Mucosa of rectum (tissue), 2 donors: ENCODE measurements around the gene DUSP2.

ENCODE experiments used
- H3K27ac ChIP-seq, 2 donors: one replicate each; pipeline ENCODE4 v1.7.0; 2013; ENCODE audit warnings: inconsistent platforms in 2 of 2, low read depth in 2 of 2, low read length in 2 of 2
- H3K27me3 ChIP-seq, 2 donors: one replicate each; pipeline ENCODE4 v1.7.0; 2013; ENCODE audit warnings: low read length in 2 of 2; ENCODE audit not compliant: control insufficient read depth in 2 of 2, insufficient read depth in 2 of 2
- H3K36me3 ChIP-seq, 2 donors: one replicate each; pipeline ENCODE4 v1.7.0; 2013; ENCODE audit warnings: low read length in 2 of 2; ENCODE audit not compliant: control insufficient read depth in 2 of 2, insufficient read depth in 2 of 2
- H3K4me1 ChIP-seq, 2 donors: one replicate each; pipeline ENCODE4 v1.7.0; 2013; ENCODE audit warnings: low read length in 2 of 2, mild to moderate bottlenecking in 1 of 2; ENCODE audit not compliant: control insufficient read depth in 2 of 2, insufficient read depth in 2 of 2
- H3K4me3 ChIP-seq, 2 donors: one replicate each; pipeline ENCODE4 v1.7.0; 2013; ENCODE audit warnings: low read length in 2 of 2
- H3K9ac ChIP-seq, 2 donors: one replicate each; pipeline ENCODE4 v1.7.0; 2013; ENCODE audit warnings: low read length in 2 of 2, low read depth in 1 of 2, mild to moderate bottlenecking in 1 of 2
- H3K9me3 ChIP-seq, 2 donors: one replicate each; pipeline ENCODE4 v1.7.0; 2013; ENCODE audit warnings: low read length in 2 of 2; ENCODE audit not compliant: control insufficient read depth in 2 of 2
- donor health status: healthy.
- donor health status: Normal muscosa, but diverticular disease.

DUSP2 gene

DNA sequence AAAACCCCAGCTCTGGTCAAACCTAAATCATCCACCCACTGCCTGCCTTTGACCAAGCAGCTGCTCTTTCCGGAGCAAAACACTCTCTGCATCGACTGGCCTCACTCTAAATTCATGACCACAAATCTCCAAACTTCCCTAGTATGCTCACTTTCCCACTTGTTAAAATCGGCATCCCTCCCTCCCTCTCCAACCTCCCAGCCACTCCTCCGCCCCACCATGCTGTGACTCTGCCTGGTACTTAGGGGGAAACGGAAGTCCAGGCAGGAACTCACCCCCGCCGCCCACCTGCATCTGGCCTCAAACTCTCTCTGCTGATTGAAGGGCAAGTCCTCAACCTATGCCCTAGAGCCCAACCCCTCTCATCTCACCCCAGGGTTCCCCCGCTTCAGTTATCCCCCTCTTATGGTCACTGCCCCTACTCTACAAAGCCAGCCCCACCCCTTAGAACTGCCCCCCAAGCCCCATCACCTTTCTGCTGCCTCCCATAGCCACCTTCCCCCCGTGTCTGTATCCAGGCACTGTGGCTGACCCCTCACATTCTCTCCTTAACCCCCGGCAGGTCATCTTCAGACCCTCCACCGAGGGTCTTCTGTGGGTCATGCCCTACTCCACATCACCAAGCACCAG lies 25.0 kb downstream of the DUSP2 start:
- Histone ChIP-seq H3K9me3 (no peaks in the 10 kb centered on the region), H3K27ac (no peak overlapping the region), H3K4me3 (no peak overlapping the region), H3K9ac (no peak overlapping the region), H3K4me1 (peaks cover 3 to 5% of the 10 kb centered on the region in 2 donors), H3K36me3 (no peaks in the 10 kb centered on the region), H3K27me3 (peaks cover 17 to 22% of the 10 kb centered on the region in 2 donors)

DNA sequence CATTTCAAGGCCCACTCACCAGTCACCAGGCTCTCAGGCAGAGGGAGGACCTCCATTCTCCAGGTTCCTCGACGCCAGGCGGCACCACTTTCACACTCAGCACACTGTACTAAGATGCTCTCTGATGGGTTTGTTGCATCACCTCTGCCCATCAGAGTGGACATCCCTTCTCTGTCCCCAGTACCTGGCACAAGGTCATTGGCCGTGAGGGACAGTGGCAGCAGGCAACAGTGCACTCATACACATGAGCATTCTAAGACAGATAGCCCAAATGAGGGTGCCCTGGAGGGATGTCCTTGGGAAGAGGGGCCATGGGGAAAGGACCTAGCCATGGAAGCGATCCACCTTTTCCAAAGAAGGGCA lies 25.9 kb downstream of the DUSP2 start:
- H3K36me3 ChIP-seq = no peaks in the 10 kb centered on the region
- peaks cover 3 to 5% of the 10 kb centered on the region in 2 donors for H3K4me1 ChIP-seq
- no peak overlapping the region for H3K9ac ChIP-seq
- no peak overlapping the region for H3K27ac ChIP-seq
- no peak overlapping the region for H3K4me3 ChIP-seq
- H3K9me3 ChIP-seq = no peaks in the 10 kb centered on the region
- H3K27me3 ChIP-seq = peaks cover 13 to 22% of the 10 kb centered on the region in 2 donors

DNA sequence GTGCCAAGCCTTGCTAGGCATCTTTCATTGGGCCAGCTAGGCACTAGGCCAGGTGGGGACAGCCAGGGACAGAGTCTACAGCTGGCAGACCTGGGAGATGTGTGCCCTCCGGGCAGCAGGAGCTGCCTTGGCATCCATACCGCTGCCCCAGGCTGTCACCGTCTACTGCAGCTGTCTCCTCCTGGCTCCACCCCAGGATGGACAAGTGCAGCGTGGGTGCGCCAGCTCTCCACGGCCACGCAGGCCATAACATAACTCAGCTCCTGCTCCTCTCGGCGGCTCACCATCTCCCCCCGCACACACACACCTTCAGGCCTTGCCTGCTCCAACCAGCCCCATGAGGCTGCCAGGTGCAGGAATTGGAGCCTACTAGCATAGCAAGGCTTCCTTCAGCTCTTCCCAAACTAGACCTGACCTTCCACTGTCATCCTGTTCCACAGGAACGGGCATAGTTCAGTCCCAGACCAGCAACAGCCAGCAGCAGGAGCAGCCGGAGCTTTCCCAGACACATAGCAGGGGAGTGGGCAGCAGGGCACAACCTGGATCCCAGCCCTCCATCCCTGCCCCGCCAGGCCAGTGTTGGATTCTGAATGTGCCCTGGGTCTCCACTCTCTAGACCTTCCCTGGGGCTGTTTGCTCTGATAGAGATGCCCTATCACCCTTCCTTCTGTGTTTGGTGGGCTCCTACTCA lies 26.4 kb downstream of the DUSP2 start:
- no peaks in the 10 kb centered on the region for H3K36me3 ChIP-seq
- H3K9me3 ChIP-seq = no peaks in the 10 kb centered on the region
- peaks cover 13 to 22% of the 10 kb centered on the region in 2 donors for H3K27me3 ChIP-seq
- no peak overlapping the region for H3K4me3 ChIP-seq
- no peak overlapping the region for H3K27ac ChIP-seq
- peaks cover 3 to 5% of the 10 kb centered on the region in 2 donors for H3K4me1 ChIP-seq
- no peak overlapping the region for H3K9ac ChIP-seq

DNA sequence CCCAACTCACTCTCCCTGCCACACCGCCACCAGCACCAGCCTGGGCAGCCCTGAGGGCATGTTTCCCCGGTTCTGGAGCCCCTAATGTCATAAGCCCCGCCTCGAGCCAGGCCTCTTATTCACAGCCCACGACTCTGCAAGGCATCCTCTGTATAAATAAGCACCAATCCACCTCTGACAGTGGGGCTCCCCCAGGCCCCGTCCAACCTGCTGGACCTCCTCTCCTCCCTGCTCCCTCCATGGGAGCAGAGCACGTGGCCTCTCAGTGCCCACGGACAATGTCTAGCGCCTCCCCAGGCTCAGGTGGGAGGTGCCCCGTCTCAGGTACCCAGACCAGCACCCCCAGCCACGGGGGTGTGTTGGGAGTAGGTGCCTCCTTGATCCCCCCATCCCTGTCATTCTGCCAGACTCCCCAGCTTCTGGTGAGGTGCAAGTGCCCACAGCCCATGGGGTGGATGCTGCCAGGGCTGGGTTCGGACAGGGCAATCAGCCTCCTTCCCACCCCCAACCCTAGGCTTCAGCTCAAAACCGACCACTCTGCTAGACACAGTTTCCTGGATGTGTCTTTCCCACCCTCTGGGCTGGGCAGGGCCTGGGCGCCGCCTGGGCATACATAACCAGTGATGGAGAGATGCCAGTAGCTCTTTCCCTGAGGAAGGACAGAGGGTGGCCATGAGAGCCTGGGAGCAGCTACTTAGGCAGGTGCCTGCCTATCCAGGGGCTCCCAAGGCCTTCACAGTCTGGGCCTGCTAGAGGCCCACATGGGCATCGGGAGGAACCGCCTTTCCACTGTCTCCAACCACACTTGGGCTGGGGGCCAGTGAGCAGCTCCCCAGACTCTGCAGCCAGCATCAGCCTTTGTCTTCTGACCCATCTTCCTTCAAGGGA lies 27.3 kb downstream of the DUSP2 start:
- no peak overlapping the region for H3K9ac ChIP-seq
- peaks cover 13 to 22% of the 10 kb centered on the region in 2 donors for H3K27me3 ChIP-seq
- H3K27ac ChIP-seq = no peak overlapping the region
- H3K4me1 ChIP-seq = peaks cover 3 to 5% of the 10 kb centered on the region in 2 donors
- no peak overlapping the region for H3K4me3 ChIP-seq
- no peaks in the 10 kb centered on the region for H3K9me3 ChIP-seq
- H3K36me3 ChIP-seq = no peaks in the 10 kb centered on the region

DNA sequence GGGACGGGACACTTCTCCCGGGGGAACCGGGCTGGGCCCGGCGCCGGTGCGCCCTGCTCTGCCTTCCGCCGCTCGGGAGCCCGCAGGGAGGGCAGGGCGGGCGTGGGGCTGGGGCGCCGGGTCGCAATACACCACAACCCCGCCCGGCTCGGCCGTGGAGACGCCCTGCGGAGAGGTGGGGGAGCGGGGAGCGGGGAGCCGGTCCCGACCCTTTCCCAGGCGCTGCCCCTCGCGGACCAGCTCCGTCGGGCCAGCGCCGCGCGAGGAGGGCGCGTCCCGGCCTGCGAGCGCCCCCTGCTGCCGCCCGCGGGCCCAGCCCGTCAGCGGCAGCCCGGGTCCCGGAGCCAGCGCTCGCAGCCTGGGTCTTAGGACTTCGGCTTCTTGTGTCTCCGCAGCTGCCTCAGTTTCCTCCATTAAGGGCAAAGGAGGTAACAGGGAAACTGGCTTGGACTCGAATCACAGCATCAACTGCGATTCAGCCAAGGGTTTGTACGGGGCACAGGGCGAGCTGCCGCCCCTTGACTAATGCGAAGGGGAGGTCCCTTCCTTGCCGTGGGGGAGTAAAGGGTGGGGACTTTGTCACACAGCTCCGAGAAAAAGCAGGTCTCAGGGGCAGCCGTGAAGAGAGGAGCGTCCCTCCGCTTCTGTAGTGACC lies 28.2 kb downstream of the DUSP2 start:
- Histone ChIP-seq H3K9me3 (no peaks in the 10 kb centered on the region), H3K4me3 (peak overlapping the region; percentile 59 to 60), H3K4me1 (peaks cover 3 to 5% of the 10 kb centered on the region in 2 donors), H3K27ac (peak overlapping the region in 1 of 2 donors; percentile 35), H3K36me3 (no peaks in the 10 kb centered on the region), H3K9ac (peak overlapping the region; percentile 26 to 75), H3K27me3 (peaks cover 13 to 22% of the 10 kb centered on the region in 2 donors)

DNA sequence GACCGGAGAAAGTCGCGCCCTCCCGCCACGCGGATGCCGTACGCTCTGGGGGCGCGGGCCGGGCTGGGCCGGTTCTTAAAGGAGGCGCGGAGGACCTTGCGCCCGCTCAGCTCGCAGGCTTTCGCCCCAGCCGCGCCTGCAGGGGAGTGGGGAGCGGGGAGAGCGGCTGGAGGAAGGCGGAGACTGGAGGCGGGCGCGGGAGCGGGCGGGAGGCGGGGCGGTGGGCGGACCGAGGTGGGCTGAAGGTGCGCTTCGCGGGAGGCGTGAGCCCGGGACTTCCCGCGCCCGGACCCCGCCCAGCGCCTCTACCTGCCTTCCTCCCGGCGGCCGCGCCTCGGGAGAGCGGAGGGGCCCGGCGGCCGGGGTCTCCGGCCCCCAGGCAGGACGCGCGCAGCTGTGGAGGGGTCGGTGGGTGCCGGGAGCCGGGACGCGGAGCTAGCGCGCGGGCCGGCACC lies 28.8 kb downstream of the DUSP2 start, which contains the start of gene ADRA2B:
TSS of gene ADRA2B (minus strand) at position 148 of the 455 bp plus-strand sequence. CDS start 422 bp downstream, outside the sequence.
- Histone ChIP-seq H3K36me3 (no peaks in the 10 kb centered on the region), H3K4me3 (peak within 1 kb of the TSS; percentile 59 to 60), H3K4me1 (peaks cover 3 to 5% of the 10 kb centered on the region in 2 donors), H3K27me3 (peaks cover 10 to 20% of the 10 kb centered on the region in 2 donors), H3K27ac (peak within 1 kb of the TSS in 1 of 2 donors; percentile 35), H3K9ac (peak within 1 kb of the TSS; percentile 26 to 75), H3K9me3 (no peaks in the 10 kb centered on the region)

DNA sequence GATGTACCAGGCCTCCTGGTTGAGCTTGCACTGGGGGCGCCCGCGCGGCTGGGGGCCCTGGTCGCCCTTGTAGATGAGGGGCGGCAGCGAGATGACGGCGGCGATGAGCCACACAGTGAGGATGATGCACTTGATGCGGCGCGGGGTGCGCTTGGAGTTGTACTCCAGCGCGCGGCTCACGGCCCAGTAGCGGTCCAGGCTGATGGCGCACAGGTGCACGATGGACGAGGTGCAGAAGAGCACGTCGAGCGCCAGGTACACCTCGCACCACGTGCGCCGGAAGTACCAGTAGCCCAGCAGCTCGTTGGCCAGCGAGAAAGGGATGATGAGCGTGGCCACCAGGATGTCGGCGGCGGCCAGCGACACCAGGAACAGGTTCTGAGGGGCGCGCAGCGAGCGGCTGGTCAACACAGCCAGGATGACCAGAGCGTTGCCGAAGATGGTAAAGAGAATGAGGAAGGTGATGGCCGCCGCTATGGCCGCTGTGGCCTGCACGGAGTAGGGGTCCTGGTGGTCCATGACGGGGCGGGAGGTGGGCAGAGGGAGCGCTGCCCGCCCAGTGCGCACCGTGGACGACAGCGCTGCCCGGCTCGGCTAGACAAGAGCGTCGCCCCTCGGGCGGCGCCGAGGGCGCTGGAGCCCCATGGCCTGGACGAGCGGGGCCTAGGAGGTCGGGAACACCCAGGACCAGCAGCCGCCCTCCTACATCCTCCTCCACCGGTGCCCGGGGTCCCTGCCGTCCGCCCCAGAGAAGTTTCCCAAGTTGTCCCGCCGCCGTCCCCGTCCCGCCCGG lies 29.4 kb downstream of the DUSP2 start:
- Histone ChIP-seq H3K36me3 (no peaks in the 10 kb centered on the region), H3K27me3 (peaks cover 5 to 14% of the 10 kb centered on the region in 2 donors), H3K4me3 (peak overlapping the region; percentile 1 to 24), H3K4me1 (peaks cover 3 to 5% of the 10 kb centered on the region in 2 donors), H3K27ac (no peak overlapping the region), H3K9ac (no peak overlapping the region), H3K9me3 (no peaks in the 10 kb centered on the region)

DNA sequence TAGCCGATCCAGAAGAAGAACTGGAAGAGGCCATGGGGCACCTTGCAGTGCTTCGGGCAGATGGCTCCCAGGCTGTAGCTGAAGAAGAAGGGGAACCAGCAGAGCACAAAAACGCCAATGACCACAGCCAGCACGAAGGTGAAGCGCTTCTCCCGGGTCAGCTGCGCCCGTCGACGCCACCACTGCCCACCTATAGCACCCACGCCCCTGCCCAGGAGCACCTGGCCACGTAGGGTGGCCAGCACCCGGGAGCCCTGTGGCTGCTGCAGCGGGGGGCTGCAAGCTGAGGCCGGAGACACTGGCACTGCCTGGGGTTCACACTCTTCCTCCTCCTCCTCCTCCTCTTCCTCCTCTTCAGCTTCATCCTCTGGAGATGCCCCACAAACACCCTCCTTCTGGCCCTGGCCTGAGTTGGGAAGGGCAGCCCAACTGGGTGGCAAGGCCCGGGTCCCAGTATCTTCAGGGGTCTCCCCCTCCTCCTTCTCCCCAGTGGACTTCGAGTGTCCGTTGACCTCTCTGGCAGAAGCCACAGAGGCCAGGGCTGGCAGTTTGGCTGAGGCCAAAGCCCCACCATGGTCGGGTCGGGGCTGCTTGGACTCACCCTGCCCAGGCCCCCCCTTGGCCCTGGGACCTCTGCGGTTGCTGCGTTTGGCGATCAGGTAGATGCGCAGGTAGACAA lies 30.2 kb downstream of the DUSP2 start:
- Histone ChIP-seq H3K9ac (no peak overlapping the region), H3K4me3 (no peak overlapping the region), H3K27ac (no peak overlapping the region), H3K9me3 (no peaks in the 10 kb centered on the region), H3K36me3 (no peaks in the 10 kb centered on the region), H3K27me3 (peaks cover 3 to 8% of the 10 kb centered on the region in 2 donors), H3K4me1 (peaks cover 3 to 5% of the 10 kb centered on the region in 2 donors)

DNA sequence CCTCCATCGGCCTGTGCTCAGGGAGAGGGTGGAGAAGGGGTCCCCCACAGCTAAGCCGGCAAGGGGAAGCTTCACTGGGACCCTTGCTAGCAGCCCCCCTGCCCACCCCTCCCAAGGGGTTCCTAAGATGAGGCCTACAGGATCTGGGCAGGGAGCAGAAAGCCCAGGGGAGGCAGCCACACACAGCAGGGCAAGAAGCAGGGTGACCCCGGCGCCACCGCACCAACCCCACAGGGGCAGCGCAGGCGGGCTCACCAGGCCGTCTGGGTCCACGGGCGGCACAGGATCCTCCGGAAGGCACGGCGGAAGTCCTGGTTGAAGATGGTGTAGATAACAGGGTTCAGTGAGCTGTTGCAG lies 30.7 kb downstream of the DUSP2 start:
- no peaks in the 10 kb centered on the region for H3K36me3 ChIP-seq
- peaks cover 3 to 5% of the 10 kb centered on the region in 2 donors for H3K27me3 ChIP-seq
- no peak overlapping the region for H3K27ac ChIP-seq
- no peak overlapping the region for H3K4me3 ChIP-seq
- no peaks in the 10 kb centered on the region for H3K9me3 ChIP-seq
- H3K4me1 ChIP-seq = peaks cover 3 to 5% of the 10 kb centered on the region in 2 donors
- no peak overlapping the region for H3K9ac ChIP-seq
